Heart left ventricle (tissue), 13 donors: ENCODE data around the gene OR5B2.

ENCODE experiments used
- CTCF ChIP-seq, 12 donors: fragments of 200-600 bp; sonication (generic) in 4 of 12; IDR thresholded peaks; one replicate each; pipeline versions ENCODE4 v1.5.0 to v1.8.0; 2018 to 2022; ENCODE audit warnings: antibody characterized with exemption in 12 of 12, mild to moderate bottlenecking in 5 of 12
- POLR2A ChIP-seq, 2 donors: fragments of 450-650 bp; IDR thresholded peaks; one replicate each; pipeline ENCODE4 v1.6.1; 2017; ENCODE audit warnings: antibody characterized with exemption in 2 of 2, mild to moderate bottlenecking in 2 of 2, moderate library complexity in 2 of 2
- donor health status: ischemic (EF 13 %, LVEDD 7.1; RV severe dilation, severe dysfunction).
- donor health status: DM: no; HTN: yes; CAD: no.
- donor health status: DM: no; HTN: no; CAD: no.
- donor health status: ischemic (EF 25% LVEDD 6.9; RV normal size, moderate dysfunction).
- donor health status: ischemic (EF 25% LVEDD 5.7; RV mildly dilated, moderate dysfunction).
- donor health status: ischemic (EF 35%, LVEDD 5.7; RV mildly dilated, moderate dysfunction).
- donor health status: nonischemic (EF 11% LVEDD 7.7; RV severe dilation, severe dysfunction).
- donor health status: DM: yes; HTN: yes; CAD: no.
- donor health status: PGD.
- donor health status: ischemic (EF 29% LVEDD 5.4; RV normal size, mild dysfunction).
- donor health status: nonischemic (EF 23%, LVEDD 6.1; RV moderate dilation, normal function).

DNA sequence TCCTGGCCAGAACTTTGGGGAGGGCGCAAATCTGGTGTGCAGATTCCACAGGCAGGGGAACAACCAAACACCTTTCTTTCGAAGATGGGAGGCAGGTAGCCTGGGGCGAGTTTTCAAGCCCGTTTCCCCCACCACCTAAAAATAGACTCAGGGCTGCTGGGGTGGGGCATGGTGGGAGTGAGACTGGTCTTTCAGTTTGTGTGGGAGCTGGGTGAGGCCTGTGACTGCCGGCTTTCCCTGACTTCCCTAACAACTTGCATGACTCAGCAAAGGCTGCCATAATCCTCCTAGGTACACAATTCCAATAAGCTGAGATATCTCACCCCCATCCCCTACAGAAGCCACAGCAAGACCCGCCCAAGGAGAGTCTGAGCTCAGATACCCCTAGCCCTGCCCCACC, 18.4 kb upstream of the OR5B2 start:
- TF ChIP-seq CTCF (IDR thresholded peaks at IDR 0.05) (no peak), POLR2A (IDR thresholded peaks at IDR 0.05) (no peak)
